Neuronal stem cell (in vitro differentiated cells): ENCODE results near the gene DPM1.

Experiments
- DNase-seq: peaks from one replicate; pipeline ENCODE4 v3.0.0-alpha.2; 2013; ENCODE audit warnings: low spot score
- H2AFZ ChIP-seq: one replicate; pipeline ENCODE4 v1.6.1; 2013; ENCODE audit warnings: mild to moderate bottlenecking, low read length, inconsistent platforms
- H2AK5ac ChIP-seq: 2 replicates; pipeline ENCODE4 v1.6.1; 2013; ENCODE audit warnings: low read depth, mild to moderate bottlenecking, inconsistent platforms, low read length, moderate library complexity, mixed read lengths
- H2BK120ac ChIP-seq: 2 replicates; pipeline ENCODE4 v1.6.1; 2013; ENCODE audit warnings: low read depth, mild to moderate bottlenecking, inconsistent platforms, low read length, moderate library complexity, mixed read lengths
- H2BK12ac ChIP-seq: one replicate; pipeline ENCODE4 v1.6.1; 2013; ENCODE audit warnings: low read length, inconsistent platforms
- H2BK15ac ChIP-seq: 2 replicates; pipeline ENCODE4 v1.6.1; 2013; ENCODE audit warnings: mild to moderate bottlenecking, low read length, inconsistent platforms, mixed read lengths
- H2BK5ac ChIP-seq: one replicate; pipeline ENCODE4 v1.6.1; 2013; ENCODE audit warnings: inconsistent platforms, mild to moderate bottlenecking, low read length, moderate library complexity
- H3K14ac ChIP-seq: one replicate; pipeline ENCODE4 v1.6.1; 2013; ENCODE audit warnings: low read length, inconsistent platforms
- H3K18ac ChIP-seq: 2 replicates; pipeline ENCODE4 v1.6.1; 2013; ENCODE audit warnings: low read length, inconsistent platforms
- H3K23ac ChIP-seq: 2 replicates; pipeline ENCODE4 v1.6.1; 2013; ENCODE audit warnings: low read depth, mild to moderate bottlenecking, mixed read lengths, low read length, inconsistent platforms; ENCODE audit not compliant: poor library complexity
- H3K27ac ChIP-seq: replicated peaks from 3 replicates; pipeline ENCODE4 v1.5.1; 2013; ENCODE audit warnings: low read length, inconsistent platforms
- H3K27me3 ChIP-seq, 3 experiments: 2 replicates each; pipeline ENCODE4 v1.6.1; 2013; ENCODE audit warnings: low read length in 3 of 3, mild to moderate bottlenecking in 2 of 3, inconsistent platforms in 1 of 3, low read depth in 1 of 3, mixed read lengths in 1 of 3, moderate library complexity in 1 of 3; ENCODE audit not compliant: control insufficient read depth in 3 of 3, insufficient read depth in 3 of 3
- H3K36me3 ChIP-seq, 2 donors: replicated peaks in 1 of 2; 2 replicates each; pipeline ENCODE4 v1.6.1; 2013; ENCODE audit warnings: low read length in 2 of 2; ENCODE audit not compliant: control insufficient read depth in 2 of 2, insufficient read depth in 2 of 2
- H3K4ac ChIP-seq: 2 replicates; pipeline ENCODE4 v1.6.1; 2013; ENCODE audit warnings: inconsistent platforms, mild to moderate bottlenecking, low read length, moderate library complexity
- H3K4me1 ChIP-seq, 2 donors: 1 replicate in 1 of 2; 2 replicates in 1 of 2; pipeline ENCODE4 v1.6.1; 2013; ENCODE audit warnings: low read length in 2 of 2, low read depth in 1 of 2; ENCODE audit not compliant: control insufficient read depth in 2 of 2, insufficient read depth in 1 of 2
- H3K4me2 ChIP-seq: one replicate; pipeline ENCODE4 v1.6.1; 2013; ENCODE audit warnings: mild to moderate bottlenecking, low read length, inconsistent platforms; ENCODE audit not compliant: insufficient read depth, poor library complexity, severe bottlenecking
- H3K4me3 ChIP-seq, 2 donors: 2 replicates each; pipeline ENCODE4 v1.5.1; 2013; ENCODE audit warnings: low read length in 2 of 2, mild to moderate bottlenecking in 2 of 2, inconsistent platforms in 1 of 2, moderate library complexity in 1 of 2
- H3K79me1 ChIP-seq: one replicate; pipeline ENCODE4 v1.6.1; 2013; ENCODE audit warnings: low read depth, mild to moderate bottlenecking, inconsistent platforms, low read length, moderate library complexity
- H3K9ac ChIP-seq: one replicate; pipeline ENCODE4 v1.6.1; 2013; ENCODE audit warnings: mild to moderate bottlenecking, low read depth, low read length, inconsistent platforms; ENCODE audit not compliant: poor library complexity
- H3K9me3 ChIP-seq, 2 donors: replicated peaks in 1 of 2; 2 replicates each; pipeline versions ENCODE3 to v1.6.1; 2013; ENCODE audit warnings: low read length in 2 of 2, mild to moderate bottlenecking in 2 of 2, inconsistent platforms in 1 of 2, low read depth in 1 of 2, mixed read lengths in 1 of 2, moderate library complexity in 1 of 2; ENCODE audit not compliant: control insufficient read depth in 2 of 2, insufficient read depth in 1 of 2
- H4K8ac ChIP-seq: one replicate; pipeline ENCODE4 v1.6.1; 2013; ENCODE audit warnings: low read depth, mild to moderate bottlenecking, inconsistent platforms, low read length, moderate library complexity
- H4K91ac ChIP-seq: one replicate; pipeline ENCODE4 v1.6.1; 2013; ENCODE audit warnings: low read length, low read depth, mild to moderate bottlenecking, inconsistent platforms; ENCODE audit not compliant: poor library complexity
- WGBS, 2 donors: extraction: QIAGEN DNeasy Blood & Tissue Kit; methylation state at CpG; one replicate each; pipeline ENCODE4 v1.1.7; 2013; ENCODE audit warnings: missing lambda C conversion rate in 2 of 2, mixed read lengths in 1 of 2; ENCODE audit not compliant: insufficient read length in 2 of 2, insufficient replicate concordance in 1 of 2; ENCODE audit errors: extremely low coverage in 2 of 2; 5-methylcytosine and 5-hydroxymethylcytosine counted together

Gene DPM1

GRCh38 chr20:50898475-50898874 lies 59.9 kb downstream of the DPM1 start:
- Histone ChIP-seq H2BK120ac (no peak overlapping the region), H3K36me3 (peaks cover 43 to 100% of the 10 kb centered on the region in 2 donors)

GRCh38 chr20:50895111-50895830 lies 63.1 kb downstream of the DPM1 start:
- Histone ChIP-seq H2AK5ac (no peak overlapping the region), H3K4me2 (no peak overlapping the region), H2BK12ac (no peak overlapping the region), H4K8ac (no peak overlapping the region), H3K4me1 (no peaks in the 10 kb centered on the region), H3K18ac (no peak overlapping the region), H2BK15ac (no peak overlapping the region), H3K14ac (no peak overlapping the region), H3K4ac (no peak overlapping the region), H4K91ac (no peak overlapping the region), H3K27me3 (peaks cover 0 to under 1% (median 0%) of the 10 kb centered on the region in 3 experiments), H2BK120ac (no peak overlapping the region), H3K79me1 (peaks cover 5% of the 10 kb centered on the region), H2AFZ (no peak overlapping the region), H2BK5ac (no peak overlapping the region), H3K23ac (no peak overlapping the region), H3K9me3 (no peaks in the 10 kb centered on the region), H3K9ac (no peak overlapping the region), H3K4me3 (no peak overlapping the region), H3K27ac (no peak overlapping the region), H3K36me3 (peaks cover 55 to 100% of the 10 kb centered on the region in 2 donors)
- DNase-seq: no peak
- WGBS, 2 donors: no CpG with 5 or more reads among the region's 8 CpGs

More at GRCh38 chr20:50898475-50898874, 59.9 kb downstream of the DPM1 start:
- Histone ChIP-seq H4K8ac (no peak overlapping the region), H3K79me1 (peaks cover 1% of the 10 kb centered on the region), H3K9me3 (no peaks in the 10 kb centered on the region), H3K4ac (no peak overlapping the region), H3K4me2 (no peak overlapping the region), H2AK5ac (no peak overlapping the region), H3K9ac (no peak overlapping the region), H4K91ac (no peak overlapping the region), H2BK12ac (no peak overlapping the region), H3K18ac (no peak overlapping the region), H3K27me3 (peaks cover 0 to 1% (median 0%) of the 10 kb centered on the region in 3 experiments), H3K14ac (no peak overlapping the region), H2AFZ (no peak overlapping the region), H2BK15ac (no peak overlapping the region), H3K4me1 (no peaks in the 10 kb centered on the region), H2BK5ac (no peak overlapping the region), H3K27ac (no peak overlapping the region), H3K23ac (no peak overlapping the region), H3K4me3 (no peak overlapping the region)
- no peak for DNase-seq
- WGBS, 2 donors: no CpG with 5 or more reads among the region's 1 CpG

GRCh38 chr20:50893620-50894019 lies 64.7 kb downstream of the DPM1 start:
- H4K8ac ChIP-seq: no peak overlapping the region
- WGBS, 2 donors: no CpG with 5 or more reads among the region's 7 CpGs
- H2BK15ac ChIP-seq: no peak overlapping the region
- H2BK5ac ChIP-seq: no peak overlapping the region
- no peak overlapping the region for H3K27ac ChIP-seq
- no peaks in the 10 kb centered on the region for H3K4me1 ChIP-seq
- H3K23ac ChIP-seq: no peak overlapping the region
- H3K4ac ChIP-seq: no peak overlapping the region
- no peak overlapping the region for H3K9ac ChIP-seq
- DNase-seq: no peak
- H2AK5ac ChIP-seq: no peak overlapping the region
- H3K27me3 ChIP-seq: no peaks in the 10 kb centered on the region
- H2BK12ac ChIP-seq: no peak overlapping the region
- no peak overlapping the region for H3K14ac ChIP-seq
- no peak overlapping the region for H2AFZ ChIP-seq
- no peaks in the 10 kb centered on the region for H3K9me3 ChIP-seq
- H2BK120ac ChIP-seq: no peak overlapping the region
- H3K18ac ChIP-seq: no peak overlapping the region
- H3K36me3 ChIP-seq: peaks cover 58 to 100% of the 10 kb centered on the region in 2 donors
- H3K4me3 ChIP-seq: no peak overlapping the region
- H3K79me1 ChIP-seq: peaks cover 5% of the 10 kb centered on the region
- no peak overlapping the region for H4K91ac ChIP-seq
- H3K4me2 ChIP-seq: no peak overlapping the region

GRCh38 chr20:50892394-50892793 lies 65.9 kb downstream of the DPM1 start:
- no peak overlapping the region for H3K18ac ChIP-seq
- H3K4me3 ChIP-seq: no peak overlapping the region
- H2BK120ac ChIP-seq: no peak overlapping the region
- peaks cover 5% of the 10 kb centered on the region for H3K79me1 ChIP-seq
- H2BK15ac ChIP-seq: no peak overlapping the region
- no peak overlapping the region for H2BK5ac ChIP-seq
- no peak overlapping the region for H2AFZ ChIP-seq
- peaks cover 48 to 99% of the 10 kb centered on the region in 2 donors for H3K36me3 ChIP-seq
- no peak for DNase-seq
- no peak overlapping the region for H4K91ac ChIP-seq
- H3K27me3 ChIP-seq: no peaks in the 10 kb centered on the region
- no peak overlapping the region for H3K4ac ChIP-seq
- H3K23ac ChIP-seq: no peak overlapping the region
- no peak overlapping the region for H3K4me2 ChIP-seq
- H2BK12ac ChIP-seq: no peak overlapping the region
- no peak overlapping the region for H2AK5ac ChIP-seq
- no CpG with 5 or more reads among the region's 8 CpGs for WGBS, 2 donors
- H4K8ac ChIP-seq: no peak overlapping the region
- H3K27ac ChIP-seq: no peak overlapping the region
- H3K9me3 ChIP-seq: no peaks in the 10 kb centered on the region
- H3K9ac ChIP-seq: no peak overlapping the region
- H3K14ac ChIP-seq: no peak overlapping the region
- no peaks in the 10 kb centered on the region for H3K4me1 ChIP-seq
